ENCODE results near the gene NACC1.

GRCh38 chr19:13138171-13138915, 20.3 kb downstream of the NACC1 start:
- TF ChIP-seq POLR2A (IDR thresholded peaks at IDR 0.05): no peak
- TF ChIP-seq, protein P1, sequence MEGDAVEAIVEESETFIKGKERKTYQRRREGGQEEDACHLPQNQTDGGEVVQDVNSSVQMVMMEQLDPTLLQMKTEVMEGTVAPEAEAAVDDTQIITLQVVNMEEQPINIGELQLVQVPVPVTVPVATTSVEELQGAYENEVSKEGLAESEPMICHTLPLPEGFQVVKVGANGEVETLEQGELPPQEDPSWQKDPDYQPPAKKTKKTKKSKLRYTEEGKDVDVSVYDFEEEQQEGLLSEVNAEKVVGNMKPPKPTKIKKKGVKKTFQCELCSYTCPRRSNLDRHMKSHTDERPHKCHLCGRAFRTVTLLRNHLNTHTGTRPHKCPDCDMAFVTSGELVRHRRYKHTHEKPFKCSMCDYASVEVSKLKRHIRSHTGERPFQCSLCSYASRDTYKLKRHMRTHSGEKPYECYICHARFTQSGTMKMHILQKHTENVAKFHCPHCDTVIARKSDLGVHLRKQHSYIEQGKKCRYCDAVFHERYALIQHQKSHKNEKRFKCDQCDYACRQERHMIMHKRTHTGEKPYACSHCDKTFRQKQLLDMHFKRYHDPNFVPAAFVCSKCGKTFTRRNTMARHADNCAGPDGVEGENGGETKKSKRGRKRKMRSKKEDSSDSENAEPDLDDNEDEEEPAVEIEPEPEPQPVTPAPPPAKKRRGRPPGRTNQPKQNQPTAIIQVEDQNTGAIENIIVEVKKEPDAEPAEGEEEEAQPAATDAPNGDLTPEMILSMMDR (IDR thresholded peaks at IDR 0.05): no peak
- no peak for TF ChIP-seq POLR2AphosphoS5 (IDR thresholded peaks at IDR 0.05; ENCODE audit: insufficient read depth in 1 of 2, low read depth in 1 of 2)

Measured in vagina (tissue), 2 donors.